ENCODE measurements around the gene ANXA6. TPM values are rescaled to one million over a fixed set of nuclear protein-coding genes. Genes with fewer than 3 reads are reported as not detected.

ANXA6 gene
- total and polyA plus RNA-seq, 9 of the 15 experiments (the other 6 are each of a cell fraction or from before 2014, with no cell fraction given): 0.70 to 13.2 (median 8.3) TPM

GRCh38 chr5:151106509-151106908, 51.1 kb downstream of the ANXA6 start (continued):
- no peak for TF ChIP-seq PBX2 (CRISPR knock-in tag; IDR thresholded peaks at IDR 0.05; ENCODE audit: low read depth)
- no peak for TF ChIP-seq PBX2 (tag; conservative IDR thresholded peaks at IDR 0.05; ENCODE audit: low read depth)
- TF ChIP-seq HEY1 (CRISPR knock-in tag; IDR thresholded peaks at IDR 0.05; ENCODE audit: borderline replicate concordance): no peak
- 0 out of 4 replicates have a peak, but pooled peaks of 1 of the 2 experiments have one; percentile 18 for TF ChIP-seq KDM1A (IDR thresholded peaks at IDR 0.05)
- TF ChIP-seq ZNF436 (CRISPR knock-in tag; IDR thresholded peaks at IDR 0.05): peak; percentile 64; the same call in 1 of the 2 replicates
- no peak for TF ChIP-seq ZBTB26 (CRISPR knock-in tag; IDR thresholded peaks at IDR 0.05)
- TF ChIP-seq ARID3B (CRISPR knock-in tag; IDR thresholded peaks at IDR 0.05; ENCODE audit: borderline replicate concordance): no peak
- no peak for TF ChIP-seq FOXK1 (CRISPR knock-in tag; IDR thresholded peaks at IDR 0.05; ENCODE audit: borderline replicate concordance)
- TF ChIP-seq AFF1 (IDR thresholded peaks at IDR 0.05; ENCODE audit: low read depth in 1 of 2, partially characterized antibody in 2 of 2): no peak
- no peak for TF ChIP-seq SIRT6 (IDR thresholded peaks at IDR 0.05; ENCODE audit: low read depth, low read length)
- peak; percentile 55 for TF ChIP-seq BCOR (IDR thresholded peaks at IDR 0.05)
- TF ChIP-seq BRCA1 (IDR thresholded peaks at IDR 0.05): no peak
- no peak for TF ChIP-seq BRCA1 (CRISPR knock-in tag; IDR thresholded peaks at IDR 0.05)
- no peak for TF ChIP-seq ARID2 (IDR thresholded peaks at IDR 0.05)
- TF ChIP-seq ATF2 (CRISPR knock-in tag; IDR thresholded peaks at IDR 0.05): no peak
- TF ChIP-seq KDM5B (IDR thresholded peaks at IDR 0.05; ENCODE audit: insufficient replicate concordance, low read depth, low read length): no peak
